Parathyroid adenoma (tissue), 2 donors: ENCODE measurements around the gene TTC27.

Experiments
- H2AFZ ChIP-seq: fragments of 300-600 bp; sonication (generic); one replicate; pipeline ENCODE4 v1.7.0; 2017; ENCODE audit warnings: antibody characterized with exemption, mild to moderate bottlenecking
- H3K27ac ChIP-seq: fragments of 300-600 bp; sonication (generic); one replicate; pipeline ENCODE4 v1.7.0; 2017
- H3K27me3 ChIP-seq: fragments of 300-600 bp; sonication (generic); one replicate; pipeline ENCODE4 v1.7.0; 2017; ENCODE audit warnings: low read length; ENCODE audit not compliant: control insufficient read depth, insufficient read depth
- H3K36me3 ChIP-seq: fragments of 300-600 bp; sonication (generic); one replicate; pipeline ENCODE4 v1.7.0; 2017; ENCODE audit warnings: low read length; ENCODE audit not compliant: control insufficient read depth, insufficient read depth
- H3K4me1 ChIP-seq: fragments of 300-600 bp; sonication (generic); one replicate; pipeline ENCODE4 v1.7.0; 2017; ENCODE audit warnings: control low read depth
- H3K4me2 ChIP-seq: fragments of 300-600 bp; sonication (generic); one replicate; pipeline ENCODE4 v1.7.0; 2017; ENCODE audit warnings: low read length
- H3K4me3 ChIP-seq: fragments of 300-600 bp; sonication (generic); one replicate; pipeline ENCODE4 v1.7.0; 2017; ENCODE audit warnings: low read depth, low read length
- H3K79me2 ChIP-seq: fragments of 300-600 bp; sonication (generic); one replicate; pipeline ENCODE4 v1.7.0; 2017; ENCODE audit warnings: control low read depth
- H3K9ac ChIP-seq: fragments of 300-600 bp; sonication (generic); one replicate; pipeline ENCODE4 v1.7.0; 2017; ENCODE audit warnings: mild to moderate bottlenecking
- H3K9me3 ChIP-seq: fragments of 300-600 bp; sonication (generic); one replicate; pipeline ENCODE4 v1.7.0; 2017; ENCODE audit warnings: low read length; ENCODE audit not compliant: control insufficient read depth
- TF ChIP-seq, protein P1 (sequence below): fragments of 300-600 bp; sonication (generic); IDR thresholded peaks from one replicate; pipeline ENCODE4 v1.7.0; 2017; ENCODE audit warnings: antibody characterized with exemption, mild to moderate bottlenecking
- donor health status: primary hyperparathyroidism.

Gene TTC27

DNA sequence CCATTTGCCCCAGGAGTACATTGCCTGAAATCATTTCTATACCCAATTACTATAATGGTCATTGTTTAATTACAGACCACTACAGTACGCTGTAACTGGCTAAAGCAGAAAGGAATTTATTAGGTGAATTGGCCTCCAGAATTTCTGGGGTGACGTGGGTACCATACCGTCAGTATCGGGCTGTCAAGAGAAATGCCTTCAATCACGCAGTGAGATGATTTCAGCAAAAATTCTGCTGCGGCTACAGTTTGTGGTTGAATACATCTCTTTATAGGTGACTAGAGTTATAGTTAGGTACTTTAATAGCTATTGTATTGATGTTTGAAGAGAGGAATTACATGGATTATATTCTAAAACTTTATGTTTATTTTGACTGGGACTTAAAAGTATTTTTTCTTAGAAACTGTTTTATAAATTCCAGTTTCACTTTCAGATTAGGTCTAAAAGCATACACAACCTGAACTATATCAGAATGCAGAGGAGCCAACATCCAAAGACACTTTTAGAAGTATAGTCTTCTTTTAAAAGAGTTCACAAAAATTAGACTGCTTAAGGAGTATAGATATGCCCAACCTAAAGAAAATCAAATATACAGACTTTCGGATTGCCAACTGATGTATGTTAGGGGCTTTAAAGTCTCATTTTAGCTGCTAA is 128.4 kb downstream of the TTC27 start:
- no peak overlapping the region for H2AFZ ChIP-seq
- H3K27ac ChIP-seq, result no peak overlapping the region
- no peaks in the 10 kb centered on the region for H3K4me1 ChIP-seq
- H3K79me2 ChIP-seq, result no peaks in the 10 kb centered on the region
- no peaks in the 10 kb centered on the region for H3K27me3 ChIP-seq
- H3K4me2 ChIP-seq, result no peak overlapping the region
- H3K9me3 ChIP-seq, result no peaks in the 10 kb centered on the region
- H3K4me3 ChIP-seq, result no peak overlapping the region
- H3K9ac ChIP-seq, result no peak overlapping the region
- TF ChIP-seq, protein P1, sequence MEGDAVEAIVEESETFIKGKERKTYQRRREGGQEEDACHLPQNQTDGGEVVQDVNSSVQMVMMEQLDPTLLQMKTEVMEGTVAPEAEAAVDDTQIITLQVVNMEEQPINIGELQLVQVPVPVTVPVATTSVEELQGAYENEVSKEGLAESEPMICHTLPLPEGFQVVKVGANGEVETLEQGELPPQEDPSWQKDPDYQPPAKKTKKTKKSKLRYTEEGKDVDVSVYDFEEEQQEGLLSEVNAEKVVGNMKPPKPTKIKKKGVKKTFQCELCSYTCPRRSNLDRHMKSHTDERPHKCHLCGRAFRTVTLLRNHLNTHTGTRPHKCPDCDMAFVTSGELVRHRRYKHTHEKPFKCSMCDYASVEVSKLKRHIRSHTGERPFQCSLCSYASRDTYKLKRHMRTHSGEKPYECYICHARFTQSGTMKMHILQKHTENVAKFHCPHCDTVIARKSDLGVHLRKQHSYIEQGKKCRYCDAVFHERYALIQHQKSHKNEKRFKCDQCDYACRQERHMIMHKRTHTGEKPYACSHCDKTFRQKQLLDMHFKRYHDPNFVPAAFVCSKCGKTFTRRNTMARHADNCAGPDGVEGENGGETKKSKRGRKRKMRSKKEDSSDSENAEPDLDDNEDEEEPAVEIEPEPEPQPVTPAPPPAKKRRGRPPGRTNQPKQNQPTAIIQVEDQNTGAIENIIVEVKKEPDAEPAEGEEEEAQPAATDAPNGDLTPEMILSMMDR, result no peak
- H3K36me3 ChIP-seq, result no peaks in the 10 kb centered on the region

DNA sequence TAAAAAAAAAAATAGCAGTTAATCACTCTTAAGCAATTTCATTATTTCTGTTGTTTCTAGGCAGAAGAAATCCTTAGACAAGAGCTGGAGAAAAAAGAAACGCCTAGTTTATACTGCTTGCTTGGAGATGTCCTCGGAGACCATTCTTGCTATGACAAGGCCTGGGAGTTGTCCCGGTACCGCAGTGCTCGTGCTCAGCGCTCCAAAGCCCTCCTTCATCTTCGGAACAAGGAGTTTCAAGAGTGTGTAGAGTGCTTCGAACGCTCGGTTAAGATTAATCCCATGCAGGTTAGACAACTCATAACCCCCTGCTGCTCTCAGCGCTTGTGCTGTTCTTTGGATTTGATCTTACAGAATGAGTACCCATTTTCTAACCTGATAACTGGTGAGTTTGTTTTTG is 130.4 kb downstream of the TTC27 start:
- H3K79me2 ChIP-seq, result no peaks in the 10 kb centered on the region
- TF ChIP-seq, protein P1, result no peak
- no peak overlapping the region for H3K9ac ChIP-seq
- no peak overlapping the region for H2AFZ ChIP-seq
- H3K27me3 ChIP-seq, result no peaks in the 10 kb centered on the region
- H3K4me3 ChIP-seq, result no peak overlapping the region
- H3K27ac ChIP-seq, result no peak overlapping the region
- no peaks in the 10 kb centered on the region for H3K36me3 ChIP-seq
- H3K4me2 ChIP-seq, result no peak overlapping the region
- H3K4me1 ChIP-seq, result no peaks in the 10 kb centered on the region
- H3K9me3 ChIP-seq, result no peaks in the 10 kb centered on the region

DNA sequence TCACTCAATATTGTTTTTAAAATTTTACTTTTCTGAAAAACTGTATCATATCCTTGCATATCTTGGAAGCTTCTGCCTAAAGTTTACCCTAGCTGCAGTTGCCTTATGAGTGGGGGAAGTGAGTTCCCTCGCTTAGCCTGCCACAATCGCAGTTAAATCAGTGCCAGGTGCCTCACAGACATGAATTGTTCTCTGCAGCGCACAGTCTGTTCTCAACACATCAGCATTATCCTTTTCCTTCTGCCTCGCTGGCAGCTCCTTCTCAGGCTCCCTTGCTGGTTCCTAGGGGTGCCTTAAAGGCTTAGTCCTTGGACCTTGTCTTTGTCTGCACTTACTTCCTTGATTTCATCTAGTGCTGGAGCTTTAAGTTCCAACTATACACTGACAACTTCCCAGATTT is 132.8 kb downstream of the TTC27 start:
- Histone ChIP-seq H3K4me1 (no peaks in the 10 kb centered on the region), H3K79me2 (no peaks in the 10 kb centered on the region), H3K27me3 (no peaks in the 10 kb centered on the region), H3K36me3 (no peaks in the 10 kb centered on the region), H3K4me2 (no peak overlapping the region), H3K9me3 (no peaks in the 10 kb centered on the region), H3K9ac (no peak overlapping the region), H3K27ac (no peak overlapping the region), H2AFZ (no peak overlapping the region), H3K4me3 (no peak overlapping the region)
- TF ChIP-seq, protein P1, result no peak

DNA sequence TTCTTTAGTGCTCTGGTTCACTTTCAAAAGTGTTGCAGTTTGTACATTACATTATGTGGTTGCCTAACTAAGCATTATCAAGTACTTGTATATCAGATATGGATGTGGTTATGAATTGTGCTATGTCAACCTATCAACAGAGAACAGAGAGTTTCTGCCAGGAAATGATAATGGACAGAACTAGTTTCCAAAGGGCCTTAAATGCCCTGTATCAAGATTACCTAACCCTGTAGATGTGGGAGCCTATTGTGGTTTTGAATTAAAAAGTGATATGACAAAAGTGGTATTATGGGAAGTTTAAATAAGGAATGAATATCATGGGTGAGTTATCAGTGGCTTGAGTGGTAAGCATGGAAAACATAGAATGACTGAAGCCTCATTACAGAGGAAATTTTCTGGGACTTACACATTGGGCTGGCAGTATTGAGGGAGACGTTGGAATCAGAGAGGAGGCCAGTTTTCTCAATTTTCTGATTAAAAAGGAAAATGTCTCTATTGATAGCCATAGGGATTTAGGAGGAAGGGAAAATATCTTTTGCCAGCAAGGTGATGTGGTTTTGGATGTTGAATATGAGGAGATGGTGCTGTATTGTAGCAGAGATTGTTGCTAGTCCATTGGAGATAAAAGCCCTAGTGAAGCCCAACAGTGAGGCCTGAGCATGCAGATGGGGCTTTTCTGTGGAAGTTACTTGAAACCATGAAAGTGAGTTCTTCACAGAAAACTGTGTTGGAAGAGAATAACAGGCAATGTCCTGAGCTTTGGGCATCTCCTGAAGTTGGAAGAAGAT is 140.7 kb downstream of the TTC27 start:
- Histone ChIP-seq H3K79me2 (no peaks in the 10 kb centered on the region), H3K4me1 (no peaks in the 10 kb centered on the region), H3K36me3 (no peaks in the 10 kb centered on the region), H3K9me3 (no peaks in the 10 kb centered on the region), H3K27me3 (no peaks in the 10 kb centered on the region), H3K9ac (no peak overlapping the region), H3K4me2 (no peak overlapping the region), H3K4me3 (no peak overlapping the region), H2AFZ (no peak overlapping the region), H3K27ac (no peak overlapping the region)
- TF ChIP-seq, protein P1, result no peak
